ENCODE measurements around the gene OR13H1.
"Not testable (repeated sequence)": the region's sequence is repeated elsewhere in the genome, so short reads cannot be mapped to it uniquely, and the experiment has no call there.

OR13H1 gene

GRCh38 chrX:131543774-131544173, at the start of gene OR13H1:
Gene OR13H1, plus strand, starts transcription at chrX:131544074. Its CDS starts 0 bp downstream, at chrX:131544074.
- DNase-seq: no peak

- not testable (repeated sequence) for DNase-seq
Measured at GRCh38 chrX:131501556-131501955, 42.3 kb upstream of the OR13H1 start.

GRCh38 chrX:131513159-131513914, 30.5 kb upstream of the OR13H1 start:
- DNase-seq: no peak

- no peak for DNase-seq
Measured at GRCh38 chrX:131521824-131522223, 22.1 kb upstream of the OR13H1 start.

GRCh38 chrX:131544218-131544617, 344 bp downstream of the OR13H1 start:
- no peak for DNase-seq

GRCh38 chrX:131549011-131549410, 5.1 kb downstream of the OR13H1 start:
- DNase-seq: no peak

- not testable (repeated sequence) for DNase-seq
Measured at GRCh38 chrX:131552453-131552852, 8.6 kb downstream of the OR13H1 start.

GRCh38 chrX:131558562-131558961, 14.7 kb downstream of the OR13H1 start:
- DNase-seq: no peak

GRCh38 chrX:131564553-131565229, 20.8 kb downstream of the OR13H1 start:
- DNase-seq: no peak

GRCh38 chrX:131565909-131566308, 22.0 kb downstream of the OR13H1 start:
- DNase-seq: no peak

- no peak for DNase-seq
Measured at GRCh38 chrX:131571348-131571747, 27.5 kb downstream of the OR13H1 start.

- DNase-seq: no peak
Measured at GRCh38 chrX:131572372-131573014, 28.6 kb downstream of the OR13H1 start.

- no peak for DNase-seq
Measured at GRCh38 chrX:131577413-131577812, 33.5 kb downstream of the OR13H1 start.

- DNase-seq: no peak
Measured at GRCh38 chrX:131577999-131578734, 34.3 kb downstream of the OR13H1 start.

GRCh38 chrX:131578735-131579367, 35.0 kb downstream of the OR13H1 start:
- DNase-seq: not testable (repeated sequence)

- no peak for DNase-seq
Measured at GRCh38 chrX:131588995-131589394, 45.1 kb downstream of the OR13H1 start.

All from kidney glomerular epithelial cell (primary cell).